ENCODE data around the gene AGAP3. TPM values are rescaled to one million over a fixed set of nuclear protein-coding genes. Genes with fewer than 3 reads are reported as not detected.

Gene AGAP3
- total and polyA plus RNA-seq, 2 donors from 2014 or later, result 35.8 to 64.4 TPM

DNA sequence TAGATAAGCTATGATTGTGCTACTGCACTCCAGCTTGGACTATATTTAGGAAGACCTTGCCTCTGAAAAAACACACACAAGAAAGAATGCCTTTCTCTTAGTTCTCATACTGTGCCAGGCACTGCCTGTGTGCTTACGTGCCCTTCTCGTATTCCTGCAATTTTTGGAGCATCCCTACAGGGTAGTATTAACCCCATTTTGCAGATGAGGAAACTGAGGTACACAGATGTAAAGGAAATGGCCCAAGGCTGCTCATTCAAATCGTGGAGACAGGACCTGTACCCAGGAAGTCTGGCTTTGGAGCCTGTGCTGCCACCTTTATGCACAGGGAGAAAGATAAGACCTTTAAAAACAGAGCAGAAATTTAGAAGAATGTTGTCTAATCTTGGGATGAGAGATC is 16.7 kb downstream of the AGAP3 start:
- intact Hi-C loops (cut with DNase I), result no loop called here
- no peaks in the 10 kb centered on the region for H3K36me3 ChIP-seq (ENCODE audit: control insufficient read depth in 2 of 3, insufficient read depth in 3 of 3, low read length in 3 of 3)
- H3K27me3 ChIP-seq (ENCODE audit: control insufficient read depth, insufficient read depth, low read length), result no peaks in the 10 kb centered on the region
- no peaks in the 10 kb centered on the region for H3K4me1 ChIP-seq (ENCODE audit: control insufficient read depth in 2 of 3, insufficient read depth in 2 of 3, low read depth in 1 of 3, low read length in 3 of 3)
- TF ChIP-seq, protein P1, sequence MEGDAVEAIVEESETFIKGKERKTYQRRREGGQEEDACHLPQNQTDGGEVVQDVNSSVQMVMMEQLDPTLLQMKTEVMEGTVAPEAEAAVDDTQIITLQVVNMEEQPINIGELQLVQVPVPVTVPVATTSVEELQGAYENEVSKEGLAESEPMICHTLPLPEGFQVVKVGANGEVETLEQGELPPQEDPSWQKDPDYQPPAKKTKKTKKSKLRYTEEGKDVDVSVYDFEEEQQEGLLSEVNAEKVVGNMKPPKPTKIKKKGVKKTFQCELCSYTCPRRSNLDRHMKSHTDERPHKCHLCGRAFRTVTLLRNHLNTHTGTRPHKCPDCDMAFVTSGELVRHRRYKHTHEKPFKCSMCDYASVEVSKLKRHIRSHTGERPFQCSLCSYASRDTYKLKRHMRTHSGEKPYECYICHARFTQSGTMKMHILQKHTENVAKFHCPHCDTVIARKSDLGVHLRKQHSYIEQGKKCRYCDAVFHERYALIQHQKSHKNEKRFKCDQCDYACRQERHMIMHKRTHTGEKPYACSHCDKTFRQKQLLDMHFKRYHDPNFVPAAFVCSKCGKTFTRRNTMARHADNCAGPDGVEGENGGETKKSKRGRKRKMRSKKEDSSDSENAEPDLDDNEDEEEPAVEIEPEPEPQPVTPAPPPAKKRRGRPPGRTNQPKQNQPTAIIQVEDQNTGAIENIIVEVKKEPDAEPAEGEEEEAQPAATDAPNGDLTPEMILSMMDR (IDR thresholded peaks at IDR 0.05; ENCODE audit: borderline replicate concordance, extremely low read depth, insufficient read depth), result no peak
- H3K9ac ChIP-seq (ENCODE audit: low read length in 3 of 3), result no peak overlapping the region
- FAIRE-seq (no peak), DNase-seq (no peak)
- H3K9me3 ChIP-seq (ENCODE audit: control insufficient read depth in 2 of 3, insufficient read depth in 1 of 3, low read length in 3 of 3), result no peaks in the 10 kb centered on the region
- H3K4me3 ChIP-seq (ENCODE audit: low read length in 3 of 3), result no peak overlapping the region
- no peak overlapping the region for H3K27ac ChIP-seq (ENCODE audit: low read depth in 2 of 2, low read length in 2 of 2)

GRCh38 chr7:151103973-151104372 is 17.7 kb downstream of the AGAP3 start:
- Histone ChIP-seq H3K27ac (ENCODE audit: low read depth in 2 of 2, low read length in 2 of 2) (no peak overlapping the region), H3K9ac (ENCODE audit: low read length in 3 of 3) (no peak overlapping the region), H3K9me3 (ENCODE audit: control insufficient read depth in 2 of 3, insufficient read depth in 1 of 3, low read length in 3 of 3) (no peaks in the 10 kb centered on the region), H3K27me3 (ENCODE audit: control insufficient read depth, insufficient read depth, low read length) (no peaks in the 10 kb centered on the region), H3K4me3 (ENCODE audit: low read length in 3 of 3) (no peak overlapping the region), H3K4me1 (ENCODE audit: control insufficient read depth in 2 of 3, insufficient read depth in 2 of 3, low read depth in 1 of 3, low read length in 3 of 3) (no peaks in the 10 kb centered on the region), H3K36me3 (ENCODE audit: control insufficient read depth in 2 of 3, insufficient read depth in 3 of 3, low read length in 3 of 3) (no peaks in the 10 kb centered on the region)
- intact Hi-C loops (cut with DNase I), result no loop called here
- DNase-seq, result no peak
- no peak for FAIRE-seq
- TF ChIP-seq, protein P1 (IDR thresholded peaks at IDR 0.05; ENCODE audit: borderline replicate concordance, extremely low read depth, insufficient read depth), result no peak

DNA sequence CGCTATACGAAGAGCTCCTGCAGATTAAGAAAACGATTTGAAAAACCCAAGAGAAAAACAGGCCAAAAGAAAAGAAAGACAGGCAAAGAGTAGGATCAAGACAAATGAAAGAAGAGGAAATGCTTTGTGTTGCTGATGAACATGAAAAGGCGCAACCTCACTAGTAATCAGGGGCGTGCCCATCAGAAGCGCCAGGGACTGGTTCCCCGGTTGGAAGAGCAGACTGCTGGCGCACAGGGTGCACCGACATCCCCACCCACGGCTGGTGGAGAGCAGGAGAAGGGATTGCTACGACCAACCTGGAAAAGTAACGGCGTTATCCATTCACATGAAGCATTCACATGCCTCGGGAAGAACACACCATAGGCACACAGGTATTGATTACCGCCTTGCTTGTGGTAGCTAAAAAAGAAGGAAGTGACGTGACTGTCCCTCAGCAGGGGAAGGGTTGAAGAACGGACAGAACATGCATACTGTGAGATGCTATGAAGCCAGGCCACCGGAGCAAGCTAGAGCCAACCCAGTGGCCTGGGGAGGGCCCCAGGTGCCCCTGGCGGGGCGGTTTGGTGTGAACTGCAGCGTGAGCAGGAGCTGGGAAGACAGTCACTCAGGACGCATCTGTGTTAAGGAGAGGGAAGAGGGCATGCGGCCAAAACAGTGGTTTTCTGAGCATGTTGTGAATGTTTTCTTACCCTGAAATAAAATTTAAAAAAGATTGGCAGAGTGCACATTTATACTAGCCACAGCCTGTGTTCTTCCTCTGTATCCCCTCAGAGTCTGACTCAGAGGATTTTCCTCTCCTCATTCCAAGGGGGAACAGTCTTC is 18.3 kb downstream of the AGAP3 start:
- no peak overlapping the region for H3K4me3 ChIP-seq (ENCODE audit: low read length in 3 of 3)
- intact Hi-C loops (cut with DNase I), result no loop called here
- no peaks in the 10 kb centered on the region for H3K4me1 ChIP-seq (ENCODE audit: control insufficient read depth in 2 of 3, insufficient read depth in 2 of 3, low read depth in 1 of 3, low read length in 3 of 3)
- DNase-seq (peak in 1 of 5 donors; percentile 63), FAIRE-seq (no peak)
- H3K27ac ChIP-seq (ENCODE audit: low read depth in 2 of 2, low read length in 2 of 2), result no peak overlapping the region
- no peaks in the 10 kb centered on the region for H3K9me3 ChIP-seq (ENCODE audit: control insufficient read depth in 2 of 3, insufficient read depth in 1 of 3, low read length in 3 of 3)
- no peaks in the 10 kb centered on the region for H3K36me3 ChIP-seq (ENCODE audit: control insufficient read depth in 2 of 3, insufficient read depth in 3 of 3, low read length in 3 of 3)
- TF ChIP-seq, protein P1 (IDR thresholded peaks at IDR 0.05; ENCODE audit: borderline replicate concordance, extremely low read depth, insufficient read depth), result no peak
- H3K9ac ChIP-seq (ENCODE audit: low read length in 3 of 3), result no peak overlapping the region
- no peaks in the 10 kb centered on the region for H3K27me3 ChIP-seq (ENCODE audit: control insufficient read depth, insufficient read depth, low read length)
